H9 (cell line): ENCODE results near the gene SH2D6. TPM values are rescaled to one million over a fixed set of nuclear protein-coding genes. Genes with fewer than 3 reads are reported as not detected.

ENCODE experiments used
- DNase-seq: peaks from one replicate; pipeline ENCODE4 v3.0.0-alpha.2; 2017
- H2AFZ ChIP-seq: one replicate; pipeline ENCODE4 v1.6.1; 2013; ENCODE audit warnings: mild to moderate bottlenecking, low read length, control low read depth, moderate library complexity
- H2AK5ac ChIP-seq: 2 replicates; pipeline ENCODE4 v1.6.1; 2013; ENCODE audit warnings: low read length, control low read depth, mixed read lengths; ENCODE audit not compliant: insufficient read length
- H2BK120ac ChIP-seq: one replicate; pipeline ENCODE4 v1.6.1; 2013; ENCODE audit warnings: low read depth, mild to moderate bottlenecking, low read length, control low read depth, inconsistent platforms; ENCODE audit not compliant: poor library complexity, severe bottlenecking
- H2BK12ac ChIP-seq: 2 replicates; pipeline ENCODE4 v1.6.1; 2013; ENCODE audit warnings: low read length, control low read depth, mixed read lengths, low read depth; ENCODE audit not compliant: insufficient read length
- H2BK15ac ChIP-seq: 2 replicates; pipeline ENCODE4 v1.6.1; 2013; ENCODE audit warnings: low read depth, low read length, control low read depth
- H2BK20ac ChIP-seq: one replicate; pipeline ENCODE4 v1.6.1; 2013; ENCODE audit warnings: low read depth, mild to moderate bottlenecking, low read length, control low read depth, inconsistent platforms; ENCODE audit not compliant: poor library complexity, severe bottlenecking
- H2BK5ac ChIP-seq: 2 replicates; pipeline ENCODE4 v1.6.1; 2013; ENCODE audit warnings: low read length, control low read depth, mixed read lengths; ENCODE audit not compliant: insufficient read length
- H3K14ac ChIP-seq: 2 replicates; pipeline ENCODE4 v1.6.1; 2013; ENCODE audit warnings: low read length, control low read depth; ENCODE audit not compliant: insufficient read depth
- H3K18ac ChIP-seq: 2 replicates; pipeline ENCODE4 v1.6.1; 2013; ENCODE audit warnings: low read depth, mild to moderate bottlenecking, mixed read lengths, low read length, control low read depth; ENCODE audit not compliant: insufficient read length
- H3K23ac ChIP-seq: 2 replicates; pipeline ENCODE4 v1.6.1; 2013; ENCODE audit warnings: low read length, control low read depth, mixed read lengths, low read depth; ENCODE audit not compliant: insufficient read length
- H3K23me2 ChIP-seq: 2 replicates; pipeline ENCODE4 v1.6.1; 2013; ENCODE audit warnings: low read depth, mild to moderate bottlenecking, mixed read lengths, low read length, control low read depth; ENCODE audit not compliant: insufficient read length, poor library complexity, severe bottlenecking
- H3K27ac ChIP-seq: 2 replicates; pipeline ENCODE4 v1.5.1; 2013; ENCODE audit warnings: low read length, control low read depth, mixed read lengths, low read depth; ENCODE audit not compliant: insufficient read length
- H3K27me3 ChIP-seq: 2 replicates; pipeline ENCODE4 v1.6.1; 2013; ENCODE audit warnings: low read length, control low read depth, inconsistent platforms; ENCODE audit not compliant: insufficient read depth
- H3K4ac ChIP-seq: 2 replicates; pipeline ENCODE4 v1.6.1; 2013; ENCODE audit warnings: low read depth, mild to moderate bottlenecking, control low read depth, inconsistent platforms, low read length, moderate library complexity
- H3K4me1 ChIP-seq: 2 replicates; pipeline ENCODE4 v1.6.1; 2013; ENCODE audit warnings: low read length, control low read depth, inconsistent platforms; ENCODE audit not compliant: insufficient read depth
- H3K4me2 ChIP-seq: 2 replicates; pipeline ENCODE4 v1.6.1; 2013; ENCODE audit warnings: low read length, control low read depth, mixed read lengths; ENCODE audit not compliant: insufficient read length, insufficient read depth
- H3K56ac ChIP-seq: 2 replicates; pipeline ENCODE4 v1.6.1; 2013; ENCODE audit warnings: low read depth, mild to moderate bottlenecking, mixed read lengths, low read length, control low read depth; ENCODE audit not compliant: insufficient read length
- H3K79me1 ChIP-seq: 2 replicates; pipeline ENCODE4 v1.6.1; 2013; ENCODE audit warnings: low read depth, mild to moderate bottlenecking, moderate library complexity, low read length, control low read depth, inconsistent platforms; ENCODE audit not compliant: insufficient read depth, poor library complexity, severe bottlenecking
- H3K79me2 ChIP-seq: 2 replicates; pipeline ENCODE4 v1.6.1; 2013; ENCODE audit warnings: low read length, control low read depth, inconsistent platforms; ENCODE audit not compliant: insufficient read depth
- H3K9ac ChIP-seq: 2 replicates; pipeline ENCODE4 v1.6.1; 2013; ENCODE audit warnings: low read length, control low read depth, mixed read lengths; ENCODE audit not compliant: insufficient read length; ENCODE audit errors: extremely low read depth
- H3K9me3 ChIP-seq: one replicate; pipeline ENCODE4 v1.6.1; 2013; ENCODE audit warnings: low read depth, low read length, inconsistent platforms; ENCODE audit not compliant: control insufficient read depth
- H3T11ph ChIP-seq: one replicate; pipeline ENCODE4 v1.6.1; 2013; ENCODE audit warnings: mild to moderate bottlenecking, low read length, control low read depth, inconsistent platforms
- H4K20me1 ChIP-seq: one replicate; pipeline ENCODE4 v1.6.1; 2013; ENCODE audit not compliant: control insufficient read depth, insufficient read length, insufficient read depth
- H4K5ac ChIP-seq: 2 replicates; pipeline ENCODE4 v1.6.1; 2013; ENCODE audit warnings: low read depth, mild to moderate bottlenecking, mixed read lengths, low read length, control low read depth; ENCODE audit not compliant: insufficient read length
- H4K8ac ChIP-seq: replicated peaks from 2 replicates; pipeline ENCODE4 v1.6.1; 2013; ENCODE audit warnings: low read length, control low read depth, mixed read lengths, low read depth; ENCODE audit not compliant: insufficient read length
- H4K91ac ChIP-seq: 2 replicates; pipeline ENCODE4 v1.6.1; 2013; ENCODE audit warnings: low read depth, mild to moderate bottlenecking, moderate library complexity, mixed read lengths, low read length, control low read depth; ENCODE audit not compliant: insufficient read length
- H3K27ac Mint-ChIP-seq, 3 experiments: 2 replicates in 2 of 3; 3 replicates in 1 of 3; pipeline ENCODE4 v1.8.0; 2020 to 2021; ENCODE audit warnings: mixed read lengths in 3 of 3, mild to moderate bottlenecking in 1 of 3, moderate library complexity in 1 of 3
- H3K27me3 Mint-ChIP-seq: 2 replicates; pipeline ENCODE4 v1.8.0; 2021; ENCODE audit warnings: low read depth, mild to moderate bottlenecking, moderate library complexity, mixed read lengths
- H3K36me3 Mint-ChIP-seq, 3 experiments: 2 replicates in 2 of 3; 3 replicates in 1 of 3; pipeline ENCODE4 v1.8.0; 2020 to 2021; ENCODE audit warnings: low read depth in 3 of 3, mixed read lengths in 3 of 3; ENCODE audit not compliant: insufficient read depth in 1 of 3
- H3K4me1 Mint-ChIP-seq, 2 experiments: 2 replicates each; pipeline ENCODE4 v1.8.0; 2020; ENCODE audit warnings: mixed read lengths in 2 of 2
- H3K4me3 Mint-ChIP-seq, 2 experiments: 2 replicates in 1 of 2; 3 replicates in 1 of 2; pipeline ENCODE4 v1.8.0; 2020 to 2021; ENCODE audit warnings: mild to moderate bottlenecking in 2 of 2, mixed read lengths in 2 of 2, moderate library complexity in 1 of 2
- H3K9me3 Mint-ChIP-seq, 2 experiments: 2 replicates in 1 of 2; 3 replicates in 1 of 2; pipeline ENCODE4 v1.8.0; 2020; ENCODE audit warnings: mild to moderate bottlenecking in 2 of 2, mixed read lengths in 2 of 2, moderate library complexity in 1 of 2
- CTCF ChIP-seq: fragments of 200-600 bp; sonication (generic); conservative IDR thresholded peaks from 3 replicates; pipeline ENCODE4 v1.8.0; 2021; ENCODE audit warnings: antibody characterized with exemption, mild to moderate bottlenecking
- WGBS: extraction: QIAGEN DNeasy Blood & Tissue Kit; methylation state at CpG from one replicate; pipeline ENCODE4 v1.1.7; 2013; ENCODE audit warnings: missing lambda C conversion rate, low lambda C conversion rate, mixed read lengths; ENCODE audit not compliant: insufficient read length; ENCODE audit errors: extremely low coverage; 5-methylcytosine and 5-hydroxymethylcytosine counted together
- total RNA-seq: library from RNA; stranded (reverse); gene quantifications from 2 replicates; pipeline ENCODE4 v1.2.1, GENCODE V29; 2021

The SH2D6 gene
- total RNA-seq, 1 experiment from 2014 or later: 0.61 TPM

GRCh38 chr2:85472261-85472660, 53.7 kb downstream of the SH2D6 start:
- H3K36me3 Mint-ChIP-seq: no peaks in the 10 kb centered on the region
- no peak overlapping the region for H2BK15ac ChIP-seq
- H2BK5ac ChIP-seq: no peak overlapping the region
- no peak overlapping the region for H2BK12ac ChIP-seq
- H3K4me3 Mint-ChIP-seq: no peak overlapping the region
- no peak overlapping the region for H3T11ph ChIP-seq
- no peak overlapping the region for H2BK120ac ChIP-seq
- H3K4me1 Mint-ChIP-seq: peaks cover 30 to 32% of the 10 kb centered on the region in 2 experiments
- H4K5ac ChIP-seq: no peak overlapping the region
- no peak overlapping the region for H3K27ac ChIP-seq
- no CpG with 5 or more reads among the region's 4 CpGs for WGBS
- no peak for TF ChIP-seq CTCF
- H3K9me3 Mint-ChIP-seq: no peaks in the 10 kb centered on the region
- H3K79me1 ChIP-seq: no peaks in the 10 kb centered on the region
- no peak overlapping the region for H3K23ac ChIP-seq
- no peak overlapping the region for H3K27ac Mint-ChIP-seq
- DNase-seq: no peak
- H3K56ac ChIP-seq: no peak overlapping the region
- peaks cover 2% of the 10 kb centered on the region for H3K23me2 ChIP-seq
- no peaks in the 10 kb centered on the region for H3K27me3 ChIP-seq
- no peaks in the 10 kb centered on the region for H3K79me2 ChIP-seq
- H3K4ac ChIP-seq: no peak overlapping the region
- H4K91ac ChIP-seq: no peak overlapping the region
- peaks cover 3% of the 10 kb centered on the region; the same call in 1 of the 2 replicates for H3K4me1 ChIP-seq
- no peaks in the 10 kb centered on the region for H4K20me1 ChIP-seq
- H3K9me3 ChIP-seq: no peaks in the 10 kb centered on the region
- H2BK20ac ChIP-seq: no peak overlapping the region
- H3K14ac ChIP-seq: no peak overlapping the region
- H2AFZ ChIP-seq: no peak overlapping the region
- H3K27me3 Mint-ChIP-seq: no peaks in the 10 kb centered on the region; the same call in 1 of the 2 replicates
- no peak overlapping the region for H2AK5ac ChIP-seq
- no peak overlapping the region for H3K4me2 ChIP-seq
- no peak overlapping the region for H3K9ac ChIP-seq
- no peak overlapping the region for H4K8ac ChIP-seq
- H3K18ac ChIP-seq: no peak overlapping the region
